HepG2 (cell line): ENCODE data around the gene EMC9.

ENCODE experiments used
- EP300 ChIP-seq, 3 experiments: sonication (generic) in 1 of 3; formaldehyde crosslinking in 1 of 3; IDR thresholded peaks; 2 replicates each; pipeline versions ENCODE4 v1.5.1 to v1.6.1; 2011 to 2020; ENCODE audit warnings: low read depth in 2 of 3, low read length in 2 of 3, borderline replicate concordance in 1 of 3, improper control_type of control experiment in 1 of 3, mild to moderate bottlenecking in 1 of 3, missing genetic modification reagents in 1 of 3, moderate library complexity in 1 of 3
- EZH2 ChIP-seq: conservative IDR thresholded peaks from 2 replicates; pipeline ENCODE4 v1.6.1; 2012; ENCODE audit warnings: mild to moderate bottlenecking, low read depth, low read length, moderate library complexity
- PHF20 ChIP-seq: sonication (generic); formaldehyde crosslinking; IDR thresholded peaks from 2 replicates; pipeline ENCODE4 v1.5.0; 2020; ENCODE audit warnings: mild to moderate bottlenecking, missing genetic modification reagents
- RBM39 ChIP-seq: fragments of 200-400 bp; formaldehyde crosslinking; IDR thresholded peaks from one replicate; pipeline ENCODE4 v1.6.1; 2018; ENCODE audit warnings: antibody characterized with exemption, mild to moderate bottlenecking, low read depth, low read length; ENCODE audit not compliant: poor library complexity, severe bottlenecking
- ZBTB1 ChIP-seq: sonication (generic); formaldehyde crosslinking; IDR thresholded peaks from 2 replicates; pipeline ENCODE4 v1.4.0; 2020; ENCODE audit warnings: missing genetic modification reagents, borderline replicate concordance
- TF ChIP-seq, protein P1 (sequence below): sonication (generic); formaldehyde crosslinking; IDR thresholded peaks from 2 replicates; pipeline ENCODE4 v1.5.1; 2020; ENCODE audit warnings: missing genetic modification reagents, mild to moderate bottlenecking, borderline replicate concordance
- TF ChIP-seq, protein P2 (sequence below): sonication (generic); formaldehyde crosslinking; IDR thresholded peaks from 2 replicates; pipeline ENCODE4 v1.5.0; 2020; ENCODE audit warnings: mild to moderate bottlenecking, missing genetic modification reagents, moderate library complexity

DNA sequence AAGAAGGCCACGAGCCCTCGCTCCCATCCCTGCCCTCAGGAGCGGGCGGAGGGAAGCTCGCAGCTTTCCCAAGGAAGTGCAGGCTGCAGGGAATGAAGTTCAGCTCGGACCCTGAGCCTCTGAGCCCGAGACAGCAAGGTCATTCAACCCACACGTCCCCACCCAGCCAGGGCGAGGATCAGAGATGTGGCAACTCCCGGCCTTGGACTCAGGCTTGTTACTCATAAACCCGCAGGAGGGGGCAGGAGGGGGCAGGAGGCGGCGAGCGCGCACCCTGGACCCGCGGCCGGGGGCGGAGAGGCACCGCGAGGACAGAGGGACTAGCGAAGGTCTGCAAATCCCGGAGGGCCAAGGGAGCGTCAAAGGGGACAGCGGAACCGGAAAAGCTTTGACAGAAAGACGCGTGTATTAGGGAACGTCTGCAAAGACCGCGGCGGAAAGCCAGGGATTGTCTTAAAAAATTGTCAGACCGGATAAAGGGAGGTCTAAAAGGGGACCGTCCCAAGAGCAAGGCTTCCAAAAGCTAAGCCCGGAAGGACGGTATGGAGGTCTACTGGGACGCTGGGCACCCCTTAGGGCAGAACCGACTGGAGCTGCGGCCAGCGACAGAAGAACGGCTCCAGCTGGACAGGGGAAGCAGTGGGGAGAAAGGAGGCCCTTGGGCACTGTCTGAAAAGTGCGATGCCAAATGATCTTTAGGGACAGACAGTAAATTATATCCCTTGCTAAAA, 27.4 kb downstream of the EMC9 start:
- TF ChIP-seq RBM39 (peak; percentile 98), PHF20 (no peak), EZH2 (no peak), EP300 (IDR thresholded peaks at IDR 0.05; ENCODE audit: low read depth in 2 of 2, low read length in 2 of 2) (peak; percentile 97 to 98), EP300 (CRISPR knock-in tag; IDR thresholded peaks at IDR 0.05; ENCODE audit: borderline replicate concordance) (peak; percentile 98), ZBTB1 (CRISPR knock-in tag) (peak; percentile 82; the same call in 1 of the 2 replicates)
- TF ChIP-seq, protein P1, sequence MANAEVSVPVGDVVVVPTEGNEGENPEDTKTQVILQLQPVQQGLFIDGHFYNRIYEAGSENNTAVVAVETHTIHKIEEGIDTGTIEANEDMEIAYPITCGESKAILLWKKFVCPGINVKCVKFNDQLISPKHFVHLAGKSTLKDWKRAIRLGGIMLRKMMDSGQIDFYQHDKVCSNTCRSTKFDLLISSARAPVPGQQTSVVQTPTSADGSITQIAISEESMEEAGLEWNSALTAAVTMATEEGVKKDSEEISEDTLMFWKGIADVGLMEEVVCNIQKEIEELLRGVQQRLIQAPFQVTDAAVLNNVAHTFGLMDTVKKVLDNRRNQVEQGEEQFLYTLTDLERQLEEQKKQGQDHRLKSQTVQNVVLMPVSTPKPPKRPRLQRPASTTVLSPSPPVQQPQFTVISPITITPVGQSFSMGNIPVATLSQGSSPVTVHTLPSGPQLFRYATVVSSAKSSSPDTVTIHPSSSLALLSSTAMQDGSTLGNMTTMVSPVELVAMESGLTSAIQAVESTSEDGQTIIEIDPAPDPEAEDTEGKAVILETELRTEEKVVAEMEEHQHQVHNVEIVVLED (CRISPR knock-in tag), result peak; percentile 77
- TF ChIP-seq, protein P2, sequence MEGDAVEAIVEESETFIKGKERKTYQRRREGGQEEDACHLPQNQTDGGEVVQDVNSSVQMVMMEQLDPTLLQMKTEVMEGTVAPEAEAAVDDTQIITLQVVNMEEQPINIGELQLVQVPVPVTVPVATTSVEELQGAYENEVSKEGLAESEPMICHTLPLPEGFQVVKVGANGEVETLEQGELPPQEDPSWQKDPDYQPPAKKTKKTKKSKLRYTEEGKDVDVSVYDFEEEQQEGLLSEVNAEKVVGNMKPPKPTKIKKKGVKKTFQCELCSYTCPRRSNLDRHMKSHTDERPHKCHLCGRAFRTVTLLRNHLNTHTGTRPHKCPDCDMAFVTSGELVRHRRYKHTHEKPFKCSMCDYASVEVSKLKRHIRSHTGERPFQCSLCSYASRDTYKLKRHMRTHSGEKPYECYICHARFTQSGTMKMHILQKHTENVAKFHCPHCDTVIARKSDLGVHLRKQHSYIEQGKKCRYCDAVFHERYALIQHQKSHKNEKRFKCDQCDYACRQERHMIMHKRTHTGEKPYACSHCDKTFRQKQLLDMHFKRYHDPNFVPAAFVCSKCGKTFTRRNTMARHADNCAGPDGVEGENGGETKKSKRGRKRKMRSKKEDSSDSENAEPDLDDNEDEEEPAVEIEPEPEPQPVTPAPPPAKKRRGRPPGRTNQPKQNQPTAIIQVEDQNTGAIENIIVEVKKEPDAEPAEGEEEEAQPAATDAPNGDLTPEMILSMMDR (CRISPR knock-in tag), result peak; percentile 63
